Ammon's horn (tissue), 1 donor: ENCODE measurements around the gene SLC4A2.
A peak's percentile ranks its signal among the peaks of the same experiment; 100 is the strongest.

Source experiments
- DNase-seq: peaks from one replicate; pipeline ENCODE4 v3.0.0-alpha.2; 2016; ENCODE audit warnings: low spot score

Gene SLC4A2

DNA sequence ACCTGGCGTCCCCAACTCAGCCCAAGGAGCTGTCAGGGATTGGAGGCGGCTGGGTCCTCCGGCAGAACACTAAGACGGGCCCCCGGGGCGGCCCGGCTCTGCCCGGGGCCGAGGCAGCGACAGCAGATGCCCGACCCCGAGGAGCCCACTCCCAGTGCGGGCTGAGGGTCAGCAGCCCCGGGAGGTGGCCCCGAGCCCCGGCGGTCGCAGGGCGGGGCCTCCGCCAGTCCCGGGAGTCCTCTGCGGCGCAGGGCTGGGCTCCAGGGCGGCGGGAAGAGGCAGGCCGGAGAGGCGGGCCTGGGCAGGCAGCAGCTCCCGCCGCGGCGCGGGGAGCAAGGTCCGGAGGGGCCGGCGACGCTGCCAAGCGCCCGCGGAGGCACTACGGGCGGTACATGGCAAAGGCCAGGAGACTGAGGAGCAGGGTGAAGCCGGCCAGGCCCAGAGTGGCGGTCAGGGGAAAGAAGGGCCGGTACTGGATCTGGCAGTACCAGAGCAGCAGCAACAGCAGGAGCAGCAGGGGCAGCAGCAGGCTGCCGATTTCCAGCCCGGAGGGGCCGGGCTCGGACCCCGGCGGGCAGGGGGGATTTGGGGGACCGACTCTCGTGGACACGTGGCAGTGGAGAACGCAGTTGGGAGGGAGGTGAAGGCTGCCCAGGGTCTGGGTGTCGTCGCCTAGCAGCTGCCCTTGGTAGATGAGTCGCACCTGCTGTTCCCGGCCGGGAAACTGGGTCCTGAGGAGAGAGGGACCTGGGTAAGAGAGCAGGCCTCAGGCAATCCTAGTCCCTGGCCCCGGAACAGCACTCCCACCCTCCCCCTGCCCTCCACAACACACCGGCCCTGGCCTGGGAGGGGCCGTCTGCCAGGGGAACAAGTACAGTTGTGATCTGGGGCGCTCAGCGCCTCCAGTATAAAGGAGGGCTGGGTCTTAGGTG lies 22.0 kb downstream of the SLC4A2 start:
- DNase-seq, result no peak

DNA sequence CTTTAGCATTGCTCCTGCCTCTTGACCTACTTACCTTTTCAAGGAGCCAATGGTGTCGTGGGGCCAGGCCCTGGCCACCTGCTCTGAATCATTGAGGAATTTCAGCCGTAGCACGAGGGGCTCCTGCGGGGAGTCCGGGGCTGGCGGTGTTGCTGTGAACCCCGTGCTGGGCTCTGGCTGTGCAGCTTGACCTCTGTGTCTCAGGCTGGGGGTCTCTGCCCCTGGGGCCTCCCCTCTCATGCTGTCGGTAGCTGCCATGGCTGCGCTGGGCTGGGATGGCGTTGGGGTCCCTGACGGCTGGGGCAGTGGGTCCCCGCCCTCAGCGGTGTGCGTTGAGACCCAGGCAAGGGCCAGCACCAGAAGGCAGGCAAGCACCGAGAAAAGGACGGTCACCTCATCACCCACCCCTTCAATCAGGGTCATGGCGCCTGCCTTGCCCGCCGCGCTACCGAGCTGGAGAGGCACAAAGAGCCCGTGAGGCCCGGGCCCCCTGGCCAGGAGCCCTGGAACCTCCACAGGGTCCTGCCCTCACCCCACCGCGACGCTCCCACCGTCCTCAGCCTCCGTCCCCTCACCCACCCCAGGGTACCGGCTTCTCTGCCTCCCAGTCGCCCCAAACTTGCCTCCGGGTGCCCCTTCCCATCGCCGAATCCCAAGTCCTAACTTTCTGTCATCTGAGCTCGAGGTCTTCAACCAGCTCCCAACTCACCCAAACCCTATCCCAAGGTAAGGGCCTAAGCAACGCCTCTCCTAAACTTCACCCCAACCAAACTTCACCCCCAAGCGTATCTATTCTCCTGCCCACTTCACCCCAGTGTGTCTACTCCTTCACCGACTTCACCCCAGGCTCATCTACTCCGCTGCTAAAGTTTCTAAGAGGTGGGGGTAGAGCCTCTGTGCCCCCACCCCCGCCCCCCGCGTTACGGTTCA lies 23.0 kb downstream of the SLC4A2 start:
- DNase-seq, result no peak

DNA sequence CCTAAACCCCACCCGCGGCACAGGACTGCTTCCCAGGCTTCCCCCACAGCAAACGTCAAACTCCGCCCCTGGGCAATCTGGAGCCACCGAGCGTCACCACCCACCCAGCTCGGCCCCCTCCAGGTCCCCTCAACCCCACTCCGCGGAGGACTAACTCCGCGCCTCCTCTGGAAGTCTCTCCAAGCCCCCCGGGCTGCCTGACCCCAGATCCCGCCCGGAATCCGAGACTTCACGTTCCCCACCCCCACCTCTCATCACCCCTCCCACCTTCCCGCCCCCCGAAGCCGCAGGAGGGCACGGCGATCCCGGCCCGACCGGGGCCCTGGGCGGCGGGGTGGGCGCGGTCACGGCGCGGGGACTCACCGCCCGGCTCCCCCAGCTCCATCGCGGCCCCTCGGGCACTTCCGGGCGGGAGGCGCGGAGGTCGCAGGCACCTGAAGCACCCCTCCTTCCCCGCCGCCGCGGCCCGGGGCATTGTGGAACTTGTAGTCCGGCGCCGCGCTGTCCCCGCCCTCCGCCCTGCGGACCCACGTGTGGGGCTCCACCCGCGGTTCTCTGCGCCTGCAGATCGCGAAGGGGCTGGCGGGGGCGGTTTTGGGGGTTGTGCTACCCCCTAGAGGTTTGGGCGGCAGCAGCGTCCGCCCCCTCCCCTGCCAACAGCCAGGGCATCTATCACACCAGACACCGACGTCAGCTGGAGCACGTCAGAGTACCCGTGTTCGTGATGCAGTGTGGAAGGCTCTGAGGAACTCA lies 23.9 kb downstream of the SLC4A2 start, which contains the start of gene TMUB1:
Gene TMUB1 (minus strand): TSS at position 423 of the 753 bp plus-strand sequence. CDS start 930 bp downstream, outside the sequence.
- peak; percentile 83 for DNase-seq

DNA sequence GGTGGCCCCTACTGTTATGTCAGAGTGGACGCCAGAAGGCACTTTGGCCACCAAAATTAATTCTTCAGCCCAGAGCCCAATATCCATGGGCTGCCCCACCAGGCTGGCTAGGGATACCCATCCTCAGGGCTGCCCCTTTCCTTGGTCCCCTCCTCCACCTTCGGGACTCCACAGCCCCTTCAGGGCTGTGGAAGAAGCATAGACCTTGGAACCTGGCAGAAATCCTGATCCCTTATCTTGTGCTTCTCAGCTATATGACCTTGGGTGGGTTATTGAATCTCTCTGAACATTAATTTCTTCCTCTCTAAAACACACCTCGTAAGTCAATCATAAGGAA lies 24.4 kb downstream of the SLC4A2 start:
- no peak for DNase-seq

DNA sequence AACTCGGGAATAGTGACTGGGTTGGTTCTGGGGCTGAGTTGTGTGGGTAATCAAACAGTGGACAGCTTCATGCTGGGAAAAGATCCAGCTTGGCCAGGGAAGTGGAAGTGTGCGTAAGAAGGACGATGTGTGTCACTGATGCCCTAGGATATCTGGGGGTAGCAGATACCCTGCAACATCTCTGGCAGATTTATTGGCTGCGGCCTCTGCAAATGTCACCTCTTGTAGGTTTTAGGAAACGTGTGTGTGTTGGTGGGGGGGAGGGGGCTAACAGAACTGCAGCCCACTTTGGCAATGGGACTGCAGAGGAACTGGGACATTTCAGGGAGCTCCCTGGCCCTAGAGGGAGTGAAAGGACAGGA lies 25.9 kb downstream of the SLC4A2 start:
- DNase-seq, result no peak

DNA sequence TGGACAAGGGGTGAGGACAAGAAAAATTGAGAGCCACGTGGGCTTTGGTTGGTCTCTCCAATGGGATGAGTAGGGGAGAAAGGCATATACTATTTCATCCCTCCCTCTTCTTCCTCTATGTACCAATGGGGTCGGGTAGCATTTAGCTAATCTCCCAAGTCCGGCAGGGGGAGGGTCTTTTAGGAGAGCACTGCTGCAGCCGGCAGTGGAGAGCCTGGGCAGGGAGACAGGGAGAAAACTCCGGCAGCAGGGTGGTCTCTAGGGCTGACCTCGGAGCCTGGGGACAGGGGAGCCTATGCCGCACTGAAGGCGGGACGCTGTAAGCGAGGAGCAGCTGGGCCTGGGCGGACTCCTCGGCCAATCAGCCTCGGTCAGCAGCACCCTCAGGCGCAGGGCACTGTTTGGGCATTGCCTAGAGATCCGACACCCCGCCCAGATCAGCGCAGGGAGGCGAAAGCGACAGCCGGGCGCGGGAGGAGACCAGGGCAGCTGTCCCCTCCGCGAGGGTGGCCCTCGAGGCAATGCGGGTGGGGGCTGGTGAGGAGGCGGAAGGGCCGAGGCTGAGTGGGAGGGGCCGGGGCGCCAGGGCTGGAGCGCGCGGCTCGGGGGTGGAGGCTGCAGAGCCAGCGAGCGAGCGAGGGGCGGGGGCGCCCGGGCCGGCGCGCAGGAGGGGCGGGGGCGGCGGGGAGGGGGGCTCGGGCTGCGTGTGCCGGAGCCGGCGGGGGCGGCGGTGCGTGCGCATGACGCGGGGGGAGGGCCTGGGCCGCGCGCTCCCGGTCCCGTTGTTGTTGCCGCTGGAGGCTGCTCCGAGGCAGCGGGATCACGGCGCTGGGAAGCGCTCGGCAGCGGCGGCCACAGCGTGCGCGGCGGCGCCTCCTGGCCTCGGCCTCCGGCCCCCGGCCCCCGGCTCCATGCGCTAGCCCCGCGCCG lies 26.6 kb downstream of the SLC4A2 start, which contains the start of gene AGAP3:
Gene AGAP3 (plus strand): TSS at position 785 of the 930 bp plus-strand sequence. CDS start 267 bp downstream, outside the sequence.
- DNase-seq, result peak; percentile 93

DNA sequence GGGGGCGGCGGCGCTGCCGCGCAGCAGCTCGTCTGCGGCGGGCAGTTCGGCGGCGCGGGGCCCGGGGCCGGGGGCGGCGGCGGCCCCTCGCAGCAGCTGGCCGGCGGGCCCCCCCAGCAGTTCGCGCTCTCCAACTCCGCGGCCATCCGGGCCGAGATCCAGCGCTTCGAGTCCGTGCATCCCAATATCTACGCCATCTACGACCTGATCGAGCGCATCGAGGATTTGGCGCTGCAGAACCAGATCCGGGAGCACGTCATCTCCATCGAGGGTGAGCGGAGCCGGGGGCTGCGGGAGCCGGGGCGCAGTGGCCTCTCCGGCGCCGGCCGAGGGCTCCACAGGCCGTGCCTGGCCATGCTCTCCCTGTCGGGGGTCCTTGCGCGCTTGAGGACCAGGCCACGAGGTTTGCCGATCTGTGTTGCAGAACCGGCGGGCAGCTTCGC lies 27.4 kb downstream of the SLC4A2 start:
- peak; percentile 39 for DNase-seq

DNA sequence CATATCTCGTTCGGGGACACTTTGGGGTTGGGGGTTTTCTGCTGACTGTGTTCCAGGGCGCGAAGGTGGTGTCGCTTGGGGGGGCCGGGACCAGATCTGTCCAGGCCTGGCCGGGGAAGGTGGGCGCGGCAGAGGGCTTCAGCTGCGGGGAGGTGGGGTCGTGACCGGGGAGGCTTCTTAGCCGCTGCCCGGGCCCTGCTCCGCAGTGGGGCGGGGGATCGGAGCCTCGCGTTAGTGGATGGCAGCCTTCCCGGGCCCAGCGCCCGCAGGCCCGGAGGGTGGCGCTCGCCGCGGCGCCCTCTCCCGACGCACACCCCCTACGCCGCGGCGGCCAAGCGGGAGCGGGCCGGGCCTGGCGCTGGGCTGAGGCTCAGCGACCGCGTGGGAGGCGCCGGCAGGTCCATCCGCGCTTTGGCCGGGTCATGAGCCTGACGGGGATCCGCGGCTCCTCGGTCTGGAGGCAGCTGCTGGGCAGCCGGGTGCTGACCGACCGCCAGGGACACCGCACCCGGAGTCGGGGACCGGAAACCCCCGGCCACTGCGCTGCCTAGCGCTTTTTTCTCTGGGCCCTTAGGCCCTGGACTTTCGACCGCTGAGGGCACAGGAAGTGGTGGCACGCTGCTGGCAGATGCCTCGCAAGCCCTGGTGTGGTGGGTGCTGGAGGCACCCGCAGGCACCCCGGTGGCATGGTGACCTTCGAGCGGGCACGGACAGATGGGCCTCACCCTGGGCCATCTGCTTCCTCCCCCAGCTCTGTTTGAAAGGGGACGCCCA lies 28.0 kb downstream of the SLC4A2 start:
- DNase-seq, result peak; percentile 74

DNA sequence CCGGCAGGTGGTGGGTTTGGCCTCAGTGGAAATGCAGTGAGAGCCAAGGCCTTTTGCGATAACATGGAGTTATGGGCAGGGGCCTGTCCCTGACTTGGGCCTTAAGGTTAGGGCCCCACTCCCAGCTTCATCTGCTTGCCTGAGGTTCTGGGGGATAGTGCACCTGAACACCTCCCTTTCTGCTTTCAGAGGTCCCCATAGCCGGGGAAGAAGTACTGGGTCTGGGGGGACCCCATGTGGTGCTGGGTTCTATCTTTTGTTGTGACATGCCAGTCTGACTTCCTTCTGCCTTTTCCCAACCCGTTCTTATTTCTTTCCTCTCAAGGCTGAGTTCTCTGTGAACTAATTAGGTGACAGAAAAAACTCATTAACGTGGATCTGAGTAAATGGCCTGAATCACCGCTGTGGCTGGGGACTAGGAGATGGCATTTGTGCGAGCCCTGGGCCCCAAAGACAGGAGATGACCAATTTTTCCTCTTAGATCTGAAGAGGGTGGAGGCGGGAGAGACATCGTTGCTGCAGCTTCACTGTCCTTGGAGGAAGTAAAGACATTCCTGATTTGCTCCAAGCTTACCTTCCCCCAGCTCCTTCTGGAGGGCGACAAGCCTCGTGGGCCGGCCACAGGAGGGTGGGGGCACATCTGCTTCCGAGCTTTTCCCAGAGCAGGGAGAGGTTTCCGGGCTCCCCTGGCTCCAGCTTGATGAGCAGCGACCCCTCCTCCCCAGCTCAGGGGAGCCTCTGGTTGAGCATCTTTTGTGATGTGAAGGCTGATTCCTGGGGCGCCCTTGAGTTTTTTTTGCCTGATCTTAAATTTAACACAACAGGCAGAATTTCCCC lies 28.8 kb downstream of the SLC4A2 start:
- no peak for DNase-seq

DNA sequence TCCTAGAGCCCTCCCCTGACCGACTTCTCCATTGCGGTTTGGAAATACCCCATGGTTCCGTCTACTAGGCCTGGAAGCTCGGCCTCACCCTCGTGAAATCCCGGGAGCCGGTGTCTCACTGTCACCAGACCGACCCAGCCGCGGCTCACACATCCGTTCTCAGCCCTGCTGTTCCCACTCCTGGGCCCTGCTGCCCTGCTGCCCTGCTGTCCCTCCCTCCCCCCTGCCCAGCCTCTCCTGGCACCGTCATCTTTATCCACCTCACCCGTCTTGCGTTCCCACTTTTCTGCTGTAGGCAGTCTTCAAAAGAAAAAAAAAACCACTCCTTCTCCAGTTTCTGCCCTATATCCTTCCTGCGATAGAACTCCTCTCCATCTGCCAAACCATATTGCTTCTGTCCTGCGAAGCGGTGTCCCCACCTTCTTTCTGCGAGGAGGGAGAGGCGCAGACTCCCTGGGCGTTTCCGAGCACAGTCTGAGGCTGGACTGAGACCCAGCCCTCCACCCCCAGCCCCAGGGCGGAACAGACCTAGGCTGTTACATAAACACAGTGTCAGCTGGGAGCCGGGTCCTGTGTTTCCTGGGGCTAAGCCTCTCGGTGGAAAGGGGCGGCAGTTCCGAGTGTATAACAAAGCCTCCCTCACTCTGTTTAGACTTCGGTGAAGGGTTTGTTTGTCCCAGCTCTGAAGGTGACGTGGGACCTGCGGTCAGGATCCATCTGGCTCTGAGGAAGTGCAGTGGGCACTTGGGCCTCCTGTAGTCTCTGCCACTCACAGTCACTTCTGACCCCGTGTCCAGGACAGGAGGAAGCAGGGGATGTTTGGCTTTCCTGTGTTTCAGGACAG lies 29.7 kb downstream of the SLC4A2 start:
- peak; percentile 55 for DNase-seq

DNA sequence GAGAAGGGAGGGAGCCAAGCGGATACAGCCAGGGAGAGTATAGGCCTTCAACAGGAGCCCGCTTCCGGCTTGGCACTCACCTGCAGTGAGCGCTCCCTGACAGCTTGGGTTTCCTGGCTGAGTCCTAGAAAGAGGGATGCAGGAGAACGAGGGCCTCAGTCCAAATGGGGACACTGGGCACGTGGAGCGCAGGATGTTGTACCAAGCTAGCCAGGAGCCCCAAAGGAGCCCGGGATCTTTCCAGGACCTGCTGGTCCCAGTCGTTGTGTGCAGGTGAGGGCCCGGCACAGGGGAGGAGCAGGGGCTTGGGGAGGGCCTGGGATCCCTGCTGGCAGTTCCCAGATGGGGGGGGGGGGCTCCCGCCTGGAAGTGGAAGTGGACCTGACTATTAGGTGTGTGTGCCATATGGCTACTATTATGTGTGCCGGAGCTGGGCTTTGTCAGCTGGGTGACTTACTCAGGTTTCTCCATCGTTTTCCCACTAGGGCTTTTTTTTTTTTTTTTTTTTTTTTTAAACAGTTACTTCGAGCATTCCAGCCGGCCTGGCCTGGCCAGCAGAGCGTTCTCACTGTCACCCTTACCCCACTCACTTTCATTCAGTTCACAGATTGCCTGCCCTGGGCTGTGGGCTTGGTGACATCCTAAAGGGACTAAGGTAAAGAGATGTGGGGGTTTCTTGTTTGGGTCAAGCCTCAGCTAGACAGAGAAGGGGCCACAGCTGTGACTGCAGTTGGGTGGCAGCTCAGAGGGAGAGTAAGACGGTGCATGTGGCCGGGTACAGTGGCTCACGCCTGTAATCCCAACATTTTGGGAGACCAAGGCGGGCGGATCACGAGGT lies 30.7 kb downstream of the SLC4A2 start:
- no peak for DNase-seq

DNA sequence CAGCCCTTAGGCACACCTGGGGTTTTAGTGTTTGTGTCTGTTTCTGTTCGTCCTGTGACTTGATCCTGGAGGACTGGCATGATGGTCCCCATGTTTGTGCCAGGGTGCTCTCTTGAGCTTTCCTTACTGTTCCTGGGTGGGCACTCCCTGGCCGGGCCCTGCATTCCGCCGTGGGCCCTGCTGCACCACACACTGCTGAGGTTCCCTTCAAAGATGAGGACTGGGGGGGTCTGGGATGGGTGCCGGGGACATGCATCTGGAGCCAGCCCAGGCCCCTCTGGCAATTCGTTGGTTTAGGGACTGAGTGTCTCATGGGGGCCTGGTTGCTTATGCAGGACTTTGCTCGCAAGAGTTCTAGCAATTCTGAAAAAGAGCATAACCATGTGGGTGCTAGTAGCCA lies 31.6 kb downstream of the SLC4A2 start:
- no peak for DNase-seq

DNA sequence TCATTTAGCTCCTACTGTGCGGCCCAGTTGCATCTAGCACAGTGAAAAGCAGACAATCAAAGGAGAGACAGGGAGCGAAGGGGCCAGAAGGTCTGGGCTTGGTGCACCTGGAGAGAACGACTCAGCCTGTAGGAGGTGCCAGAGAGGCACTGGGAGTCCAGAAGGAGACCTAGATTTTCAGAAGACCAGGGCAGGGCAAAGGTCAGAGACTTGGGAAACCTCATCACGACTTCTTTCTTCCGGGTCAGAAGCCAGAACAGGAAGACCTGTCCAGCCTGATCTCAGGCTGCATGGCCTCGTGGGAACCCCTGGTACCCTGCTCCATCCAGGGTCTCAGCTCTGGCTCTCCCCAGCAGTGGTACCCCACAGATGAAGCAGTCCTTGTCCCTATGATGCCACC lies 32.0 kb downstream of the SLC4A2 start:
- DNase-seq, result no peak

DNA sequence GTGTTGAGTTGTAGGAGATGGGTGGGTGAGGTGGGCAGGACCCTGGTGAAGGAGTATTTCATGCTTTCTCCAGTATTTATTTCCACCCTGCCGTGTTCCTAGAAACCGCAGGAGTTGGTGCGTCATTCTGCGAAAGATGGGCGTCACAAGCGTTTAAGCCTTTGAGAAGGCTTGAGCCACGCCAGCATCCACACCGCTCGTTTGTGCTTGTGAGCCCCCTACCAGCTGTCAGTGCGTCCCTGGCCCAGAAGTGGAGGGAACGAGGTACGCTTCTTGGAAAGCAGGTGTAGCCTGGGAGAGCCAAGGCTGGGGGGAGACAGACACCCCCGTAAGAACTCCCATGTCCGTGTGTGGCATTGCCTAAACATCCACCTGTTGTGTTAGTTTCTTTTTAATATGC lies 32.6 kb downstream of the SLC4A2 start:
- DNase-seq, result no peak

DNA sequence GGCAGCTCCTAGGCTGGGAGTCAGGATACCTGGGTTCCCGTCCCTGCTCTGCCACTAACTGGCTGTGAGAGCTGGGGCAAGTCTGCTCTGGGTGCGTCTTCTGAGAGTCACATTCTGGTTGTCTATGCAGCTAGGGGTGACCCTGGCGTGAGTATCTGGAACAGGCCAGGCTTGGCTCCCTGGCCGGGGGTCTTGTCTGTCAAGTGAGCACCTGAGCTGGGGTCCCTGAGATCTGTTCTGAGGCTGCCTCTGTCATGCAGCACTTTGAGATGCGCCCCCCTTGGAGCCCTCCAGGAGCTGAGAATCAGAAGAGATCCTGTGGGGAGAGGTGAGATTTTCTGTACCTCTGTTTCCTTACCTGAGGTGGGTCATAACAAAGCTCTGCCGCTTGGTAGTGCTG lies 34.4 kb downstream of the SLC4A2 start:
- no peak for DNase-seq

DNA sequence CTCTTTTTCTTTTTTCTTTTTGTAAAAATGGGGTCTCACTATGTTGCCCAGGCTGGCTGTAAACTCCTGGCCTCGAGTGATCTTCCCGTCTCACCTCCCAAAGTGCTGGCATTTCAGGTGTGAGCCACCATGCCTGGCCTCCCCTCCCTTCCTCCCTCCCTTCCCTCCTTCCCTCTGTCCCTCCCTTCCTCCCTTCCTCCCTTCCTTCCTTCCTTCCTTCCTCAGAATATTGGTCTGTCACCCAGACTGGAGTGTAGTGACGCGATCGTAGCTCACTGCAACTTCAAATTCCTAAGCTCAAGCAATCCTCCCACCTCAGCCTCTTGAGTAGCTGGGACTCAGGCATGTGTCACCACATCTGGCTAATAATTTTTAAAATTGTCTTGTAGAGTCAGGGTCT lies 35.3 kb downstream of the SLC4A2 start:
- no peak for DNase-seq

DNA sequence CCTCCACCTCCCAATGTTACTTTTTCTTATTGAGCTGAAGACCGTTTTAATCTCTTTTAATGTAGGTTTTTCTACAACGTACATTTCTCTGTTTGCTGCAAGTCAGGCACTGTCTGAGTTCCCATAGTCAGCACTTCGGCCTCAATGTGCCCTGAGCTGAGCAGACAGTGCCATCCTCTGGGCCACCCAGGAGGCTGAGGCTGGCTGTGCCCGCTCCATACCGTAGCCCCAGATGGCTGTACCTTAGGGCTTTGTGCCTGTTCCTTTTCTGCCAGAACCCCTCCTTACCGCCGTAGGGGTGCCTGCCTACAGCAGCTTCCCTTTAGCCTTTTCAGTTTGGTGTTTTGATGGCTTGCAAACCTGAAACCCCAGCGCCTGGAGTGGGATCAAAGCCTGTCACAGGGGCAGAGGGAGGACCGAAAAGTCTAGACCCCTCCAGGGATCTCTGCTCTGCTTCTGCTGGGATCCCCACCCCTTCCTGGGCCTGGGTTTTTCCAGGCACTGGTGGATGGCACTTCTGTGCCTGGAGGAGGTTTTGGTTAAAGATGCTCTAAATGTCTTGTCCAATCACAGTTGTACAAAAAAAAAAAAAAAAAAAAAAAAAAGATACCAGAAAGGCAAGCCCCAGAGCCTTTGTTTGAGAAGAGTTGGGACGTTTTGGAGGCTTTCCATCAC lies 35.9 kb downstream of the SLC4A2 start:
- DNase-seq, result no peak
